GM18858 (cell line): ENCODE data around the gene MACF1.
A peak's percentile ranks its signal among the peaks of the same experiment; 100 is the strongest.

Source experiments
- ATAC-seq: cut with Tn5 transposase; IDR thresholded peaks from one replicate; pipeline ENCODE4 v1.9.1; 2021; ENCODE audit not compliant: unreplicated experiment

MACF1 gene

GRCh38 chr1:39261712-39262221, 57.3 kb downstream of the MACF1 start:
- no peak for ATAC-seq

- ATAC-seq, result no peak
Observed at GRCh38 chr1:39262802-39263201, 58.3 kb downstream of the MACF1 start.

GRCh38 chr1:39266269-39266668, 61.8 kb downstream of the MACF1 start:
- ATAC-seq, result no peak

GRCh38 chr1:39266792-39267191, 62.3 kb downstream of the MACF1 start:
- no peak for ATAC-seq

- ATAC-seq, result no peak
Observed at GRCh38 chr1:39268112-39268581, 63.7 kb downstream of the MACF1 start.

GRCh38 chr1:39268906-39269305, 64.4 kb downstream of the MACF1 start:
- no peak for ATAC-seq

- ATAC-seq, result no peak
Observed at GRCh38 chr1:39269349-39269748, 64.9 kb downstream of the MACF1 start.

- ATAC-seq, result peak; percentile 68
Observed at GRCh38 chr1:39269791-39270342, 65.4 kb downstream of the MACF1 start.

GRCh38 chr1:39270368-39270767, 65.9 kb downstream of the MACF1 start:
- ATAC-seq, result no peak

- no peak for ATAC-seq
Observed at GRCh38 chr1:39272027-39272797, 67.7 kb downstream of the MACF1 start.

GRCh38 chr1:39272798-39273469, 68.4 kb downstream of the MACF1 start:
- ATAC-seq, result no peak

- no peak for ATAC-seq
Observed at GRCh38 chr1:39275836-39276507, 71.5 kb downstream of the MACF1 start.

GRCh38 chr1:39277879-39278278, 73.4 kb downstream of the MACF1 start:
- no peak for ATAC-seq

- ATAC-seq, result no peak
Observed at GRCh38 chr1:39282537-39283216, 78.2 kb downstream of the MACF1 start.

- ATAC-seq, result no peak
Observed at GRCh38 chr1:39283858-39284257, 79.4 kb downstream of the MACF1 start.

- ATAC-seq, result no peak
Observed at GRCh38 chr1:39287541-39287940, 83.0 kb downstream of the MACF1 start.

GRCh38 chr1:39288735-39289465, 84.4 kb downstream of the MACF1 start:
- no peak for ATAC-seq

- ATAC-seq, result no peak
Observed at GRCh38 chr1:39292401-39292800, 87.9 kb downstream of the MACF1 start.

- no peak for ATAC-seq
Observed at GRCh38 chr1:39293375-39294070, 89.0 kb downstream of the MACF1 start.
